Neural progenitor cell (in vitro differentiated cells): Measurements from ENCODE around the gene VEPH1. TPM values are rescaled to one million over a fixed set of nuclear protein-coding genes. Genes with fewer than 3 reads are reported as not detected.

ENCODE experiments used
- DNase-seq: peaks from one replicate; pipeline ENCODE4 v3.0.0-alpha.2; 2016; ENCODE audit warnings: low spot score
- H2AFZ ChIP-seq: fragments of 200-600 bp; sonication (generic); replicated peaks from 2 replicates; pipeline ENCODE4 v1.6.1; 2016; ENCODE audit warnings: antibody characterized with exemption
- H3F3A ChIP-seq: fragments of 200-600 bp; sonication (generic); 2 replicates; pipeline ENCODE4 v1.6.1; 2016; ENCODE audit warnings: antibody characterized with exemption, low read depth
- H3K27ac ChIP-seq: fragments of 200-600 bp; sonication (generic); 2 replicates; pipeline ENCODE4 v1.5.1; 2016; ENCODE audit warnings: mild to moderate bottlenecking
- H3K27me3 ChIP-seq: fragments of 200-600 bp; sonication (generic); 2 replicates; pipeline ENCODE4 v1.6.1; 2016; ENCODE audit warnings: mild to moderate bottlenecking, moderate library complexity
- H3K36me3 ChIP-seq: fragments of 200-600 bp; sonication (generic); 2 replicates; pipeline ENCODE4 v1.5.1; 2016
- H3K4me1 ChIP-seq: fragments of 200-600 bp; sonication (generic); 2 replicates; pipeline ENCODE4 v1.6.1; 2016; ENCODE audit warnings: mixed run types
- H3K4me2 ChIP-seq: fragments of 200-600 bp; sonication (generic); 2 replicates; pipeline ENCODE4 v1.6.1; 2016
- H3K4me3 ChIP-seq: fragments of 200-600 bp; sonication (generic); 2 replicates; pipeline ENCODE4 v1.5.1; 2016
- H3K79me2 ChIP-seq: fragments of 200-600 bp; sonication (generic); 2 replicates; pipeline ENCODE4 v1.6.1; 2016; ENCODE audit warnings: low read depth
- H3K9ac ChIP-seq: fragments of 200-600 bp; sonication (generic); 2 replicates; pipeline ENCODE4 v1.6.1; 2016
- H3K9me3 ChIP-seq: fragments of 200-600 bp; sonication (generic); 2 replicates; pipeline ENCODE4 v1.5.1; 2016; ENCODE audit warnings: low read depth
- H4K20me1 ChIP-seq: fragments of 200-600 bp; sonication (generic); 2 replicates; pipeline ENCODE4 v1.6.1; 2016; ENCODE audit warnings: low read depth
- H3K27ac Mint-ChIP-seq: 3 replicates; pipeline ENCODE4 v1.8.0; 2021; ENCODE audit warnings: mixed read lengths
- H3K27me3 Mint-ChIP-seq: 2 replicates; pipeline ENCODE4 v1.8.0; 2022; ENCODE audit warnings: low read depth, mild to moderate bottlenecking, inconsistent platforms, moderate library complexity, mixed read lengths; ENCODE audit not compliant: insufficient read depth
- H3K36me3 Mint-ChIP-seq: 3 replicates; pipeline ENCODE4 v1.8.0; 2021; ENCODE audit warnings: mixed read lengths
- H3K4me1 Mint-ChIP-seq: 3 replicates; pipeline ENCODE4 v1.8.0; 2021; ENCODE audit warnings: mixed read lengths
- H3K4me3 Mint-ChIP-seq: 3 replicates; pipeline ENCODE4 v1.8.0; 2021; ENCODE audit warnings: mild to moderate bottlenecking, moderate library complexity, mixed read lengths
- H3K9me3 Mint-ChIP-seq: 3 replicates; pipeline ENCODE4 v1.8.0; 2020; ENCODE audit warnings: mixed read lengths
- EZH2 ChIP-seq: fragments of 200-600 bp; sonication (generic); IDR thresholded peaks from 2 replicates; pipeline ENCODE4 v1.6.1; 2017; ENCODE audit warnings: antibody characterized with exemption, mild to moderate bottlenecking, moderate library complexity
- EZH2phosphoT487 ChIP-seq: fragments of 200-600 bp; sonication (generic); IDR thresholded peaks from 2 replicates; pipeline ENCODE4 v1.6.1; 2017; ENCODE audit warnings: antibody characterized with exemption
- total RNA-seq: library from RNA; depleted of rRNA; stranded (reverse); fragments of >200 nt; gene quantifications from 2 replicates; pipeline ENCODE4 v1.2.3, GENCODE V29; 2015; ENCODE audit warnings: low replicate concordance
- TF ChIP-seq, protein P1 (sequence below): fragments of 200-600 bp; sonication (generic); IDR thresholded peaks from 2 replicates; pipeline ENCODE4 v1.5.1; 2017; ENCODE audit warnings: antibody characterized with exemption, mild to moderate bottlenecking

VEPH1 gene
- total RNA-seq, 1 donor from 2014 or later: not detected

- peaks cover 13% of the 10 kb centered on the region for H3K36me3 Mint-ChIP-seq
- Histone ChIP-seq H3K79me2 (no peaks in the 10 kb centered on the region), H3F3A (no peaks in the 10 kb centered on the region), H3K27ac (no peak overlapping the region), H4K20me1 (no peaks in the 10 kb centered on the region), H3K27me3 (no peaks in the 10 kb centered on the region), H3K4me3 (no peak overlapping the region), H3K36me3 (no peaks in the 10 kb centered on the region), H3K4me2 (no peak overlapping the region), H2AFZ (no peak overlapping the region), H3K9me3 (no peaks in the 10 kb centered on the region), H3K9ac (no peak overlapping the region), H3K4me1 (no peaks in the 10 kb centered on the region)
- no peak overlapping the region for H3K4me3 Mint-ChIP-seq
- TF ChIP-seq, protein P1, sequence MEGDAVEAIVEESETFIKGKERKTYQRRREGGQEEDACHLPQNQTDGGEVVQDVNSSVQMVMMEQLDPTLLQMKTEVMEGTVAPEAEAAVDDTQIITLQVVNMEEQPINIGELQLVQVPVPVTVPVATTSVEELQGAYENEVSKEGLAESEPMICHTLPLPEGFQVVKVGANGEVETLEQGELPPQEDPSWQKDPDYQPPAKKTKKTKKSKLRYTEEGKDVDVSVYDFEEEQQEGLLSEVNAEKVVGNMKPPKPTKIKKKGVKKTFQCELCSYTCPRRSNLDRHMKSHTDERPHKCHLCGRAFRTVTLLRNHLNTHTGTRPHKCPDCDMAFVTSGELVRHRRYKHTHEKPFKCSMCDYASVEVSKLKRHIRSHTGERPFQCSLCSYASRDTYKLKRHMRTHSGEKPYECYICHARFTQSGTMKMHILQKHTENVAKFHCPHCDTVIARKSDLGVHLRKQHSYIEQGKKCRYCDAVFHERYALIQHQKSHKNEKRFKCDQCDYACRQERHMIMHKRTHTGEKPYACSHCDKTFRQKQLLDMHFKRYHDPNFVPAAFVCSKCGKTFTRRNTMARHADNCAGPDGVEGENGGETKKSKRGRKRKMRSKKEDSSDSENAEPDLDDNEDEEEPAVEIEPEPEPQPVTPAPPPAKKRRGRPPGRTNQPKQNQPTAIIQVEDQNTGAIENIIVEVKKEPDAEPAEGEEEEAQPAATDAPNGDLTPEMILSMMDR: peak; percentile 55
- TF ChIP-seq EZH2: no peak
- H3K9me3 Mint-ChIP-seq: no peaks in the 10 kb centered on the region
- H3K27me3 Mint-ChIP-seq: peaks cover 2% of the 10 kb centered on the region
- peaks cover 20% of the 10 kb centered on the region for H3K4me1 Mint-ChIP-seq
- DNase-seq: peak; percentile 17
- H3K27ac Mint-ChIP-seq: no peak overlapping the region
These were observed 56.1 kb downstream of the VEPH1 start for GRCh38 chr3:157447026-157447694.

DNA sequence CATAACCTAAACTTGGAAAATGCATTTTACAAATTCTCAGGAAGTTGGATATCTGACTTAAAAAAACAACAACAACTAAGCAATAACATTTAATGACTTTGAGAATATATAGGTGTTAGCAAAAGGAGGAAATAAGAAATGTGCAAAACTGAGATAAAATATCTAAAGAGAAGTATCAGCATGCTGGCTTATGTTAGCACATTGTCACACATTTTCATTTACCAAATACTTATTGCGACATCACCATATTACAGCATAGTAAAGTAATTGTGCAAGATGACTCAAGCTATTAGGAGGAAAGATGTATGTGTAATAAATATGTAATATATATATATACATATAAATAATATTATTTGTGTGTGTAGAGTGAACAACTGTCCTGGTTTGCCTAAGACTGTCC, 57.4 kb downstream of the VEPH1 start:
- Histone ChIP-seq H3K27ac (no peak overlapping the region), H3K36me3 (no peaks in the 10 kb centered on the region), H3K27me3 (no peaks in the 10 kb centered on the region), H3K9me3 (no peaks in the 10 kb centered on the region), H3K4me3 (no peak overlapping the region), H3K4me2 (no peak overlapping the region), H4K20me1 (no peaks in the 10 kb centered on the region), H2AFZ (no peak overlapping the region), H3K9ac (no peak overlapping the region), H3K79me2 (no peaks in the 10 kb centered on the region), H3F3A (no peaks in the 10 kb centered on the region), H3K4me1 (no peaks in the 10 kb centered on the region)
- Mint-ChIP-seq H3K9me3 (no peaks in the 10 kb centered on the region), H3K27me3 (peaks cover 2% of the 10 kb centered on the region), H3K27ac (no peak overlapping the region), H3K4me3 (no peak overlapping the region), H3K4me1 (peaks cover 21% of the 10 kb centered on the region), H3K36me3 (peaks cover 19% of the 10 kb centered on the region)
- no peak for DNase-seq
- TF ChIP-seq EZH2phosphoT487 (no peak), EZH2 (no peak)
- TF ChIP-seq, protein P1: no peak

- TF ChIP-seq EZH2 (no peak), EZH2phosphoT487 (no peak)
- TF ChIP-seq, protein P1: no peak
- no peaks in the 10 kb centered on the region for H3K27me3 ChIP-seq
- H3K79me2 ChIP-seq: no peaks in the 10 kb centered on the region
- no peak overlapping the region for H3K4me3 Mint-ChIP-seq
- H3K9me3 Mint-ChIP-seq: no peaks in the 10 kb centered on the region
- no peak overlapping the region for H3K27ac ChIP-seq
- H3K4me1 Mint-ChIP-seq: peaks cover 29% of the 10 kb centered on the region
- H3K27ac Mint-ChIP-seq: no peak overlapping the region
- H3K4me1 ChIP-seq: no peaks in the 10 kb centered on the region
- H4K20me1 ChIP-seq: no peaks in the 10 kb centered on the region
- H3K36me3 ChIP-seq: no peaks in the 10 kb centered on the region
- no peak overlapping the region for H3K9ac ChIP-seq
- no peaks in the 10 kb centered on the region for H3F3A ChIP-seq
- peaks cover 2% of the 10 kb centered on the region for H3K27me3 Mint-ChIP-seq
- peaks cover 24% of the 10 kb centered on the region for H3K36me3 Mint-ChIP-seq
- H3K4me3 ChIP-seq: no peak overlapping the region
- no peak for DNase-seq
- no peak overlapping the region for H3K4me2 ChIP-seq
- H3K9me3 ChIP-seq: no peaks in the 10 kb centered on the region
- H2AFZ ChIP-seq: no peak overlapping the region
These were observed 58.4 kb downstream of the VEPH1 start for GRCh38 chr3:157444797-157445184.
